OCI-LY1 (cell line): ENCODE measurements around the gene SLC25A13.

ENCODE experiments used
- CTCF ChIP-seq: fragments of 200-600 bp; sonication (generic), shearing (Covaris generic); IDR thresholded peaks from 2 replicates; pipeline ENCODE4 v1.5.1; 2017; ENCODE audit warnings: mild to moderate bottlenecking, antibody characterized with exemption, low read length, moderate library complexity, mixed read lengths
- EZH2 ChIP-seq: fragments of 200-600 bp; sonication (generic), shearing (Covaris generic); IDR thresholded peaks from 2 replicates; pipeline ENCODE4 v1.8.0; 2017; ENCODE audit warnings: borderline replicate concordance, mixed run types, mild to moderate bottlenecking, antibody characterized with exemption, low read length, moderate library complexity, mixed read lengths

- TF ChIP-seq CTCF (no peak), EZH2 (no peak)
Measured at GRCh38 chr7:96167424-96167823, 154.5 kb downstream of the SLC25A13 start.
